H1 (cell line): ENCODE results near the gene MTMR6. TPM values are rescaled to one million over a fixed set of nuclear protein-coding genes. Genes with fewer than 3 reads are reported as not detected.
"Not testable (repeated sequence)": the region's sequence is repeated elsewhere in the genome, so short reads cannot be mapped to it uniquely, and the experiment has no call there.

Experiments
- CTCF ChIA-PET: fragments of 300-600 bp; sonication (Branson Sonifier 250); formaldehyde crosslinking; loops from one replicate; lab custom pipeline; 2021; ENCODE audit not compliant: partially characterized antibody; lab: Charles Lee
- POLR2A ChIA-PET: fragments of 300-600 bp; sonication (Branson Sonifier 250); formaldehyde crosslinking; loops from one replicate; lab custom pipeline; 2021; ENCODE audit warnings: inconsistent platforms; ENCODE audit not compliant: partially characterized antibody; lab: Charles Lee
- DNase-seq, 2 experiments: peaks; one replicate each; pipeline versions ENCODE4 v3.0.0 to v3.0.0-alpha.2; 2010 to 2022; ENCODE audit warnings: low spot score in 2 of 2, low read depth in 1 of 2, mixed read lengths in 1 of 2
- FAIRE-seq: peaks from 2 replicates; lab custom pipeline; 2011; peaks lifted over from hg19 to GRCh38; lab: Jason Lieb, UNC
- H2AFZ ChIP-seq: 2 replicates; pipeline ENCODE4 v1.8.1; 2012; ENCODE audit warnings: low read length, inconsistent platforms
- H2AK5ac ChIP-seq: 2 replicates; pipeline ENCODE4 v1.6.1; 2013; ENCODE audit warnings: low read depth, low read length
- H2BK120ac ChIP-seq: replicated peaks from 2 replicates; pipeline ENCODE3; 2013; ENCODE audit warnings: low read depth, low read length, inconsistent platforms
- H2BK12ac ChIP-seq: 2 replicates; pipeline ENCODE4 v1.6.1; 2013; ENCODE audit warnings: low read depth, low read length
- H2BK15ac ChIP-seq: 2 replicates; pipeline ENCODE4 v1.6.1; 2013; ENCODE audit warnings: low read length
- H2BK20ac ChIP-seq: 2 replicates; pipeline ENCODE4 v1.6.1; 2013; ENCODE audit warnings: low read length
- H2BK5ac ChIP-seq: 2 replicates; pipeline ENCODE4 v1.6.1; 2013; ENCODE audit warnings: low read depth, low read length
- H3K14ac ChIP-seq: 2 replicates; pipeline ENCODE4 v1.6.1; 2013; ENCODE audit warnings: inconsistent platforms; ENCODE audit not compliant: insufficient read length
- H3K18ac ChIP-seq: 2 replicates; pipeline ENCODE4 v1.6.1; 2013; ENCODE audit warnings: low read length; ENCODE audit errors: extremely low read depth
- H3K23ac ChIP-seq: 2 replicates; pipeline ENCODE4 v1.6.1; 2013; ENCODE audit warnings: inconsistent platforms; ENCODE audit not compliant: insufficient read length
- H3K23me2 ChIP-seq: 2 replicates; pipeline ENCODE4 v1.6.1; 2013; ENCODE audit warnings: low read depth, low read length
- H3K27ac ChIP-seq: 2 replicates; pipeline ENCODE4 v1.6.1; 2011; ENCODE audit warnings: low read depth, low read length, inconsistent platforms
- H3K27me3 ChIP-seq, 4 experiments: replicated peaks in 1 of 4; 1 replicate in 1 of 4; 2 replicates in 3 of 4; pipeline versions ENCODE4 v1.6.1 to v1.8.1; 2011 to 2013; ENCODE audit warnings: low read length in 3 of 4, mild to moderate bottlenecking in 3 of 4, inconsistent platforms in 2 of 4, mixed read lengths in 2 of 4, moderate library complexity in 1 of 4; ENCODE audit not compliant: control insufficient read depth in 3 of 4, insufficient read depth in 3 of 4; ENCODE audit errors: extremely low read depth in 1 of 4
- H3K36me3 ChIP-seq, 4 experiments: 2 replicates each; pipeline versions ENCODE4 v1.6.1 to v1.8.1; 2011 to 2013; ENCODE audit warnings: mild to moderate bottlenecking in 4 of 4, low read length in 3 of 4, moderate library complexity in 2 of 4, control low read depth in 1 of 4, inconsistent platforms in 1 of 4; ENCODE audit not compliant: insufficient read depth in 4 of 4, control insufficient read depth in 2 of 4
- H3K4ac ChIP-seq: replicated peaks from 2 replicates; pipeline ENCODE3; 2013; ENCODE audit warnings: low read length, low read depth, mixed read lengths, inconsistent platforms; ENCODE audit not compliant: insufficient read length
- H3K4me1 ChIP-seq, 4 experiments: replicated peaks in 1 of 4; 1 replicate in 1 of 4; 2 replicates in 3 of 4; pipeline versions ENCODE4 v1.6.1 to v1.8.1; 2011 to 2013; ENCODE audit warnings: low read length in 3 of 4, inconsistent platforms in 2 of 4, mixed read lengths in 1 of 4; ENCODE audit not compliant: insufficient read depth in 4 of 4, control insufficient read depth in 3 of 4
- H3K4me2 ChIP-seq, 2 experiments: 2 replicates each; pipeline versions ENCODE4 v1.6.1 to v1.8.1; 2011 to 2013; ENCODE audit warnings: low read depth in 2 of 2, low read length in 2 of 2, control low read depth in 1 of 2, inconsistent platforms in 1 of 2, mild to moderate bottlenecking in 1 of 2; ENCODE audit not compliant: insufficient read depth in 1 of 2
- H3K4me3 ChIP-seq, 4 experiments: fragments of 200-600, 300-600 bp in 1 of 4; sonication (generic), shearing (Covaris generic), sonication (Bioruptor Twin) in 1 of 4; 2 replicates each; pipeline versions ENCODE4 v1.5.1 to v1.8.1; 2011 to 2016; ENCODE audit warnings: low read length in 4 of 4, low read depth in 3 of 4, control low read depth in 2 of 4, inconsistent platforms in 2 of 4, mild to moderate bottlenecking in 2 of 4, mixed read lengths in 1 of 4, moderate library complexity in 1 of 4; ENCODE audit not compliant: insufficient read depth in 2 of 4; ENCODE audit errors: extremely low read depth in 1 of 4
- H3K56ac ChIP-seq: replicated peaks from 2 replicates; pipeline ENCODE3; 2013; ENCODE audit warnings: low read depth, mild to moderate bottlenecking, mixed read lengths, low read length, inconsistent platforms; ENCODE audit not compliant: insufficient read length
- H3K79me1 ChIP-seq: 2 replicates; pipeline ENCODE4 v1.6.1; 2013; ENCODE audit warnings: low read depth, low read length, control low read depth
- H3K79me2 ChIP-seq, 2 experiments: 2 replicates each; pipeline versions ENCODE4 v1.6.1 to v1.8.1; 2012 to 2013; ENCODE audit warnings: low read length in 2 of 2, mild to moderate bottlenecking in 2 of 2, inconsistent platforms in 1 of 2; ENCODE audit not compliant: insufficient read depth in 2 of 2, control insufficient read depth in 1 of 2
- H3K9ac ChIP-seq, 4 experiments: replicated peaks in 1 of 4; 1 replicate in 1 of 4; 2 replicates in 3 of 4; pipeline versions ENCODE4 v1.6.1 to v1.8.1; 2011 to 2013; ENCODE audit warnings: low read depth in 3 of 4, low read length in 3 of 4, control low read depth in 2 of 4, mild to moderate bottlenecking in 2 of 4, moderate library complexity in 2 of 4, inconsistent platforms in 1 of 4; ENCODE audit errors: extremely low read depth in 1 of 4
- H3K9me3 ChIP-seq, 2 experiments: 2 replicates each; pipeline versions ENCODE4 v1.6.1 to v1.8.1; 2012 to 2013; ENCODE audit warnings: mild to moderate bottlenecking in 2 of 2, moderate library complexity in 2 of 2, control low read depth in 1 of 2, inconsistent platforms in 1 of 2, low read depth in 1 of 2, low read length in 1 of 2, mixed read lengths in 1 of 2; ENCODE audit not compliant: insufficient read depth in 2 of 2
- H4K20me1 ChIP-seq, 2 experiments: replicated peaks in 1 of 2; 2 replicates each; pipeline versions ENCODE3 to v1.8.1; 2011 to 2013; ENCODE audit warnings: inconsistent platforms in 2 of 2, low read length in 2 of 2, mild to moderate bottlenecking in 1 of 2; ENCODE audit not compliant: insufficient read depth in 2 of 2, control insufficient read depth in 1 of 2
- H4K5ac ChIP-seq: 2 replicates; pipeline ENCODE4 v1.6.1; 2013; ENCODE audit warnings: low read length, low read depth, mixed read lengths, inconsistent platforms; ENCODE audit not compliant: insufficient read length
- H4K8ac ChIP-seq: 2 replicates; pipeline ENCODE4 v1.8.0; 2013; ENCODE audit warnings: mild to moderate bottlenecking, moderate library complexity, low read length, inconsistent platforms; ENCODE audit not compliant: insufficient read depth; ENCODE audit errors: extremely low read depth
- H4K91ac ChIP-seq: replicated peaks from 2 replicates; pipeline ENCODE3; 2013; ENCODE audit warnings: low read length, mixed read lengths, inconsistent platforms; ENCODE audit not compliant: insufficient read length
- WGBS, 2 experiments: shearing (Covaris generic) in 1 of 2; methylation state at CpG; one replicate each; pipeline versions ENCODE4 v1.1.6 to v1.1.7; 2013 to 2015; ENCODE audit warnings: low lambda C conversion rate in 2 of 2, mixed read lengths in 2 of 2, inconsistent platforms in 1 of 2, low coverage in 1 of 2, missing lambda C conversion rate in 1 of 2; ENCODE audit not compliant: insufficient replicate concordance in 2 of 2, insufficient coverage in 1 of 2, insufficient read length in 1 of 2; ENCODE audit errors: extremely low coverage in 1 of 2, missing lambda C conversion rate in 1 of 2; 5-methylcytosine and 5-hydroxymethylcytosine counted together
- polyA plus RNA-seq, 7 experiments: library from polyadenylated mRNA; depleted of rRNA in 3 of 7; stranded (reverse) in 5 of 7; unstranded in 2 of 7; fragments of >200 nt in 5 of 7; fragments of 200-250 nt in 2 of 7; gene quantifications; 1 replicate in 5 of 7; 2 replicates in 1 of 7; 4 replicates in 1 of 7; pipeline versions ENCODE4 v1.2.1 to v1.2.3, GENCODE V29; 2011 to 2013; ENCODE audit warnings: missing spikeins in 2 of 7, mixed read lengths in 2 of 7
- total RNA-seq: library from RNA; stranded (reverse); fragmentation: NEBNext Ultra II Directional; extraction: Animal tissue kit (Norgen Biotek cat#: 25700); gene quantifications from 2 replicates; pipeline ENCODE4 v1.2.1, GENCODE V29; 2021

The MTMR6 gene
- total and polyA plus RNA-seq, 2 of the 8 experiments (the other 6 are each of a cell fraction or from before 2014, with no cell fraction given) = 2.1 to 8.4 TPM

- H2BK20ac ChIP-seq, H3K56ac ChIP-seq, H3K14ac ChIP-seq, DNase-seq, H3K27me3 ChIP-seq, H3K79me2 ChIP-seq, H3K27ac ChIP-seq, H3K4me3 ChIP-seq, H2BK120ac ChIP-seq, H2BK12ac ChIP-seq, H3K9me3 ChIP-seq, H3K9ac ChIP-seq, H2AFZ ChIP-seq, H4K91ac ChIP-seq, H2AK5ac ChIP-seq, H3K18ac ChIP-seq, H4K20me1 ChIP-seq, H4K5ac ChIP-seq, H3K23me2 ChIP-seq, H2BK5ac ChIP-seq, H3K4me1 ChIP-seq, H3K79me1 ChIP-seq, H3K4ac ChIP-seq, H3K4me2 ChIP-seq, H2BK15ac ChIP-seq, H3K23ac ChIP-seq, H4K8ac ChIP-seq: not testable (repeated sequence)
- CTCF ChIA-PET = interaction anchor here (1.1 kb wide), 1 partner anchor 22 kb away, joined by 3 read pairs; no protein-coding TSS in a partner anchor
- peak; percentile 69 for FAIRE-seq
- peaks cover 9 to 68% (median 26%) of the 10 kb centered on the region in 4 experiments for H3K36me3 ChIP-seq
- WGBS, 2 experiments = 83% methylated on average over 4 of the region's 4 CpGs; no CpG with 5 or more reads in 1 of the 2 experiments
- POLR2A ChIA-PET = interaction anchor here (1.0 to 1.3 kb wide), 2 partner anchors 9 to 11 kb away, joined by 3 read pairs; no protein-coding TSS in a partner anchor
These were observed 31.7 kb upstream of the MTMR6 start for GRCh38 chr13:25318946-25319345.
